ACC112 (cell line): Measurements from ENCODE around the gene PTPRN2.

Experiments
- H2AFZ ChIP-seq: fragments of 200-600 bp; sonication (generic); one replicate; pipeline ENCODE4 v1.6.0; 2017; ENCODE audit warnings: antibody characterized with exemption, low read length; ENCODE audit not compliant: unreplicated experiment
- H3K27ac ChIP-seq: fragments of 200-600 bp; sonication (generic); 2 replicates; pipeline ENCODE4 v1.5.1; 2014; ENCODE audit warnings: low read depth, mild to moderate bottlenecking, antibody characterized with exemption, low read length, moderate library complexity
- H3K27me3 ChIP-seq: fragments of 200-600 bp; sonication (generic); 2 replicates; pipeline ENCODE4 v1.6.1; 2014; ENCODE audit warnings: mild to moderate bottlenecking, antibody characterized with exemption, low read length, moderate library complexity, mixed read lengths; ENCODE audit not compliant: insufficient read depth
- H3K36me3 ChIP-seq: fragments of 200-600 bp; sonication (generic); 2 replicates; pipeline ENCODE4 v1.6.1; 2016; ENCODE audit warnings: mild to moderate bottlenecking, antibody characterized with exemption, low read length, moderate library complexity, mixed read lengths; ENCODE audit not compliant: insufficient read depth
- H3K4me1 ChIP-seq: fragments of 200-600 bp; sonication (generic); one replicate; pipeline ENCODE4 v1.6.1; 2016; ENCODE audit warnings: low read length, mixed read lengths; ENCODE audit not compliant: insufficient read depth, unreplicated experiment, control insufficient read depth
- H3K4me3 ChIP-seq: fragments of 200-600 bp; sonication (generic); 2 replicates; pipeline ENCODE4 v1.5.1; 2014; ENCODE audit warnings: mild to moderate bottlenecking, low read depth, low read length
- H3K79me2 ChIP-seq: fragments of 200-600 bp; sonication (generic); one replicate; pipeline ENCODE4 v1.6.0; 2016; ENCODE audit warnings: low read length; ENCODE audit not compliant: control insufficient read depth, unreplicated experiment, insufficient read depth

Gene PTPRN2

DNA sequence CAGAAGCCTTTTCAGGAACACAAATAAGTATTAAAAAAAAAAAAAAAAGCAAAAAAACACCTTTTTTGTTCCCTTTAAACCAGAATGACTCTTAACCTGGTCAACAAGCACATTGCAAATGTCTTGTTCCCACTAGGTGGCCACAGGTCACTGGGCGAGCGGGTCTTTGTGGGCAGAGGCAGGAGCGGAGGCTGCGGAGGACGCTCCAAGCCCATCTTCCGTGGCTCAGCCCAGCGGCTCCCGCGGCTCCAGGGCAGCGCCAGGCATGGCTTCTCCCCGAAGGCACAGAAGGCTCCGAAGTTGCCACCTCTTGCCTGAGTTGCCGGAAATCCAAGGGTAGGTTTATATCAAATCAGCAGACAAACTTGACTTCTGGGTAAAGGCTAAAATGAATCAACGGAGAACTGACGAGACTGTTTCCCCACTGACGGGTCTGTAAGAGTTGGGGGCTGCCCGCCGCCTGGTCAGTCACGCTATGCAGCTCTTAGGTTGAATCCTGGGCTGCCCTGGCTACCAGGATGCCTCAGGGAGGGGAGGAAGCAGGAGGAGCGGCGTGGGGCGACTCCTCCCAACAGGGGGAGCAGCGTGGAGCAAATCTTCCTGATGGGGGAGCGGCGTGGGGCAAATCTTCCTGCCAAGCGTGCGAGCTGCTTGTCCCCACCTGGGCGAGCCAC, 144.5 kb downstream of the PTPRN2 start:
- no peak overlapping the region for H3K27ac ChIP-seq
- no peaks in the 10 kb centered on the region for H3K36me3 ChIP-seq
- no peaks in the 10 kb centered on the region for H3K79me2 ChIP-seq
- H3K4me1 ChIP-seq, result no peaks in the 10 kb centered on the region
- H3K27me3 ChIP-seq, result no peaks in the 10 kb centered on the region
- H2AFZ ChIP-seq, result no peak overlapping the region
- H3K4me3 ChIP-seq, result no peak overlapping the region

DNA sequence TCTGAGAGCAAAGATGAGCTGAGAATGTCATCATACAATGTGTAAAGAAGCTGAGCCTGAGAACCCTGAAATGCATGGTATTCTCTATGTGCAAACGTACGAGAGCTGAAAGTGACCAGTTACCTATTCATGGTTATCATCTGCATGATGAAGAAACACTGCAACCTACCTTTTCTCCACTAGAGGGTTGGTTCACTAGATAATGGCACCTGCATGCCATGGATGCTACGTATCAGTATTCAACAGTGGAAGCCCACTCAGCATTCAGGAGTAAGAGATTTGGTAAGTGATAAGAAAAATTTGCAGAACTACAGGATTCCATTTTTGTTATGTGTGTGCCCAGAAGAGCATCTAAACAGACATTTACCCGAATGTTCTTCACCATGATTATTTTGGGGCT, 145.4 kb downstream of the PTPRN2 start:
- no peaks in the 10 kb centered on the region for H3K4me1 ChIP-seq
- no peak overlapping the region for H3K4me3 ChIP-seq
- no peaks in the 10 kb centered on the region for H3K27me3 ChIP-seq
- H3K36me3 ChIP-seq, result no peaks in the 10 kb centered on the region
- H3K79me2 ChIP-seq, result no peaks in the 10 kb centered on the region
- no peak overlapping the region for H2AFZ ChIP-seq
- no peak overlapping the region for H3K27ac ChIP-seq

DNA sequence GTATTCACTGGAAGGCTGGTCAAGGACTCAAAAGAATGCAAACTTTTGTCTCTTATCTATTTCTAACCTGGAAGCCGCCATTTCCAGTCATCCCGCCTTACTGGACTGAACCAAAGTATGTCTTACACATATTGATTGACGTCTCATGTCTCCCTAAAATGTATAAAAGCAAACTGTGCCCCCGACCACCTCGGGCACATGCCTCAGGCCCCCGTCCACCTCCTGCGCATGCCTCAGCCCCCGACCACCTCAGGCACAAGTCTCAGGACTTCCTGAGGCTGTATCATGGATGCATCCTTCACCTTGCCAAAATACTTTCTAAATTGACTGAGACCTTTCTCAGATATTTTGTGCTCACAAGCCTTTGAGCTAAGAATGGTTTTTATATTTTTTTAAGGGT, 148.6 kb downstream of the PTPRN2 start:
- Histone ChIP-seq H3K79me2 (no peaks in the 10 kb centered on the region), H3K36me3 (no peaks in the 10 kb centered on the region), H3K27ac (no peak overlapping the region), H3K4me1 (no peaks in the 10 kb centered on the region), H2AFZ (no peak overlapping the region), H3K4me3 (no peak overlapping the region), H3K27me3 (no peaks in the 10 kb centered on the region)

DNA sequence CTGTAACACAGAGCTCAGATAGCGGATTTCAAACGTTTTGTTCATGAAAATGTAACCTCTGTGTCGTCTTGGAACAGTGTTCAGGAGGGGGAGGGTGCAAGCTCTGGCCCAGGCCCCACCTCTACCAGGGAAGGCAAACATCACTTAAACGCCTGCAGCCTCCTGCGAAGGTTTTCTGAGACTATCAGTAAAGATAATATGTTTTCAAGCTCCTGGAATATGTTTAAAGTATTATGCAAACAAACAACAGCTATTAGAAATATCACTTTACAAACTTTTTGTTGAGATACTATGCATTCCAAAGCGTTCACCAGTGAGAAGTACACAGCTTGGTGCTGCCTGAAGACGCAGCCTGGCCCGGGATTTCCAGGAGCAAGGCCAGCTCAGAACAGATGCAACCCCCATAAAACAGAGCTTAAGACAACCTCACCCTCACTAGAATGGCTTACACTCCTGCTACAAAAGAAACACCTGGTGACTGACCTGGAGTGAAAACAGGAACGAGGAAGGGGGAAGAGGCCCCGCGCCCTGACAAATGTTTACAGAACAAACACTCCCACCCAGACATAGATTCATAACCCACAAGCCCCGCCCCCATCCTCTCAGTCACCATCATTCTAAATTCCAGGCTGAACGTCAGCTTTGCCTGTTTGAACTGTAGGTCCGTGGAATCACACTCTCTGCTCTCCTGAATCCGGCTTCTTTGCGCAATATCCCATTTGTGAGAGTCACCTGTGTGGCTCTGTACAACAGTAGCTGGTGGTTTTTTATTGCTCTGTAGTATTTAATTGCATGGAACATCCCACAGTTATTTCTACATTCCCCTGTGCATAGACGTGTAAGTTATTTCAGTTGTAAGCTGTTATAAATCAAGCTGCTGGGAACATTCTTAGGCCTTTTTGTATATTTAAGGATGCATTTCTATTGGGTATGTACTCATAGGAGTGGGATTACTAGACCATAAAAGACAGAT, 155.0 kb downstream of the PTPRN2 start:
- Histone ChIP-seq H3K79me2 (no peaks in the 10 kb centered on the region), H2AFZ (peak overlapping the region; percentile 23), H3K27me3 (no peaks in the 10 kb centered on the region), H3K36me3 (no peaks in the 10 kb centered on the region), H3K4me1 (peaks cover 22% of the 10 kb centered on the region), H3K27ac (peak overlapping the region; percentile 100), H3K4me3 (peak overlapping the region; percentile 54; the same call in 1 of the 2 replicates)

DNA sequence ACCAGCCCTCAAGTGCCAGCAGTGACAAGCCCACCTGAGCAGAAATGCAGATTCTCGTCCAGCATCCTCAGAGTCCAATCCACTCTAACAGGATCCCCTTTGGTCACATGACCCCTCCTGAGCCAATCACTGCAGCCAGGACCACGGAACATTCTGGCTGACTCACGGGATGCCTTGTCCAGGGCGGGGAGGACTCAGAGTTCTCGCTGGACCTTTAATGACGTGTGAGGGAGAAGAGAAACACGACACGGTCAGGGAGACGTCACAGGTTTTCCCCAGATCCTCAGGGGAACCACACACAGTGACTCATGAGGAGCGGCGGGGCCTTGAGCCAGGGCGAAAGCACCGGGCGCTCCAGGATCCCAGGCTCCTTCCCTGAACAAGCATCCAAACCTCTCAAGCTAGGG, 155.7 kb downstream of the PTPRN2 start:
- Histone ChIP-seq H3K79me2 (no peaks in the 10 kb centered on the region), H3K36me3 (no peaks in the 10 kb centered on the region), H3K4me3 (peak overlapping the region; percentile 66), H3K27ac (peak overlapping the region; percentile 100), H3K27me3 (no peaks in the 10 kb centered on the region), H3K4me1 (peaks cover 22% of the 10 kb centered on the region), H2AFZ (peak overlapping the region; percentile 23)

DNA sequence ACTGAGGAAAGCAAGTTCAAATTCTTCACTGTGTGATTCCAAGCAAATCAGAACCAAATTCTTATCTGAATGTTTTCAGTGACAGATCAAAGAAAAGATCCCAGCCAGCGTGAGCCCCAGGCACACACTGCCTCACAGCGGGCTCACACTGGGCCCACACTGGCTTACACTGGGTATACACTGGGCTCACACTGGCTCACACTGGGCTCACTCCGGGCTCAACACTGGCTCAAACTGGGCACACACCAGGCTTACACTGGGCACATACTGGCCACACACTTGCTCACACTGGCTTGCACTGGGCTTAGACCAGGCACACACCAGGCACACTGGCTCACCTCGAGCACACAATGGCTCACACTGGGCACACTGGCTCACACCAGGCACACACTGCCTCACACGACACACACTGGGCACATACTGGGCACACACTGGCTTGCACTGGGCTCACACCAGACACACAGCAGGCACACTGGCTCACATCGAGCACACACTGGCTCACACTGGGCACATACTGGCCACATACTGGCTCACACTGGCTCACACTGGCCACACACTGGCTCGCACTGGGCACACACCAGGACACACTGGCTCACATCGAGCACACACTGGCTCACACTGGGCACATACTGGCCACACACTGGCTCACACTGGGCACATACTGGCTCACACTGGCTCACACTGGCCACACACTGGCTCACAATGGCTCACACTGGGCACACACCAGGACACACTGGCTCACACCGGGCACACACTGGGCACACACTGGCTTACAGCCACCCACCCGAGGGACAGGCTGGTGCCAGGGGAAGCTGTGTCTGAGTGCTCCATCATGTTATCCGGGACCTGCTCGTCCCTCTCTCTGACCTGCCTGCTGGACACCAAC, 156.3 kb downstream of the PTPRN2 start:
- H3K36me3 ChIP-seq, result no peaks in the 10 kb centered on the region
- no peak overlapping the region for H2AFZ ChIP-seq
- H3K4me3 ChIP-seq, result peak overlapping the region; percentile 66
- no peaks in the 10 kb centered on the region for H3K27me3 ChIP-seq
- H3K79me2 ChIP-seq, result no peaks in the 10 kb centered on the region
- H3K4me1 ChIP-seq, result peaks cover 22% of the 10 kb centered on the region
- peak overlapping the region; percentile 100 for H3K27ac ChIP-seq

DNA sequence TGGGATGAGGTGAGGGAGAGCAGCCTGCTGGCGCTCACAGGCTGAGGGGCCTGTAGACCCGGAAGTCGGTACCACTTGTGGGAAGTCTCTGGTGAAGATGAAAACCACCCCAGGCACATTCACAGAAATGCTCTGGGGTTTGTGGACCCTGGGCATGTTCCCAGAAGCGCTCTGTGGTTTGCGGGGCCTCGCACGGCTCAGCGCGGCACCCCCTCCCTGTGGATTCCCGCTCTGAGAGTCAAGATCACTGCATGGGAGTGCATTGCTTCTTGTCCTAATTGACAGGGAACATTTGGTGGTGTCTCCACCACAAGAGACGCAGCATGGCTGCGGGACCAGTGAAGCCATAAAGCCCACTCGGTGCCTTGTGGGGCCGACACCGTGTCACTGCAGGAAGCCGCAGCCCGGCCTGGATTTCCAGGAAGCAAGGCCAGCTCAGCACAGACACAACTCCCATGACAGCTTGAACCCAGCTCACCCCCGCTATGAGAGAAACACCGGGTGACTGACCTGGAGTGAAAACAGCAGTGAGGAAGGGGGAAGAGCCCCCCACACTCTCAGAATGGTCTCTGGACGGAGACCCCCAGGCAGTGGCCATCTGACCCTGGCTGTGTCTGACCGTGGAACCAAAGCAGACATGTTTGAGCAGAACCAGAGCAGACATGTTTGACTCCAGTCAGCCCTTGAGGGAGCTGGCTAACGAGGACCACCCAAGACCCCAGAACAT, 157.2 kb downstream of the PTPRN2 start:
- Histone ChIP-seq H3K79me2 (no peaks in the 10 kb centered on the region), H3K36me3 (no peaks in the 10 kb centered on the region), H3K4me1 (peaks cover 22% of the 10 kb centered on the region), H3K4me3 (no peak overlapping the region), H3K27ac (peak overlapping the region; percentile 100; the same call in 1 of the 2 replicates), H3K27me3 (no peaks in the 10 kb centered on the region), H2AFZ (no peak overlapping the region)

DNA sequence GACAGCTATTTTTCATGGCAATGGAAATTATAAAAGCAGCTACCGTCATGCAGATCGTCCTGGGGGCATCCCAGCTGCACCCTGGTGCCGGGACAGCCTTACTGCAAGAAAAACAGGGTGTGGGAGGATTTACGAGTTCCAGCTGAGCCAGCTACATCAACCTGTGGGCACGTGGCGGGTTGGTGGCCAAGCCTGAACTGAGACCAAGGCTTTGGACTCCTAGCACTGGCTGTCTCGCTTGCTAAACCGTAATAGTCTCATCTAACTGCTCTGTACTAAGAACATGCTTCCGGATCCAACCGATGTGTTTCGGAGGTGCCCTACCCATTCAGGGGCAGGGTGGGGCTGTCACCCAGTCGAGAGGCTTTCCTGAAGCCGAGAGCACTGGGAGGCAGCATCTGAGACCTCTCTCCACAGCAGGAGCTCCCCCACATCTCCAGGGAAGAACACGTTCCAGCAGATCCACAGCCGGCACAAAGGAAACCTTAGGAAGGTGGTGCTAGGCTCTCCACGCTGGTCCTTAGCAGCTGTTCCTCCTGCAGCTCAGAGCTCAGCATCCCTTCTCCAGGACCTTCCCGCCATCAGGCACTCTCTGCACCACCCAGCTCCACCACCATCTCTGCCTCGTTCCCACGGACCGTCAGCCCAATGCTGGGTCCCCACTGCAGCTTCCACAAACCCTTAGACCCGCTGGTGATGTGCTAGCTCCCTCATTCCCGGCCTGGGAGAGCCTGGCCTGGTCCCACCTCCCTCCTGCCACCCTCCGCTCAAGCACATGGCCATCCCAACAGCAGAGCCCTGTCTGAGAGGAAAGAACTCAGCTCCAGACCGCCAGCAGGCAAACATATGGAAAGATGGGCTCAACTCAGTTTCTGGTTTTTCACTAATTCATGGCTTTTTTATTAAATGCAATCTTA, 158.5 kb downstream of the PTPRN2 start:
- no peaks in the 10 kb centered on the region for H3K79me2 ChIP-seq
- H3K36me3 ChIP-seq, result no peaks in the 10 kb centered on the region
- H3K4me3 ChIP-seq, result no peak overlapping the region
- peaks cover 22% of the 10 kb centered on the region for H3K4me1 ChIP-seq
- H2AFZ ChIP-seq, result no peak overlapping the region
- no peaks in the 10 kb centered on the region for H3K27me3 ChIP-seq
- H3K27ac ChIP-seq, result no peak overlapping the region

DNA sequence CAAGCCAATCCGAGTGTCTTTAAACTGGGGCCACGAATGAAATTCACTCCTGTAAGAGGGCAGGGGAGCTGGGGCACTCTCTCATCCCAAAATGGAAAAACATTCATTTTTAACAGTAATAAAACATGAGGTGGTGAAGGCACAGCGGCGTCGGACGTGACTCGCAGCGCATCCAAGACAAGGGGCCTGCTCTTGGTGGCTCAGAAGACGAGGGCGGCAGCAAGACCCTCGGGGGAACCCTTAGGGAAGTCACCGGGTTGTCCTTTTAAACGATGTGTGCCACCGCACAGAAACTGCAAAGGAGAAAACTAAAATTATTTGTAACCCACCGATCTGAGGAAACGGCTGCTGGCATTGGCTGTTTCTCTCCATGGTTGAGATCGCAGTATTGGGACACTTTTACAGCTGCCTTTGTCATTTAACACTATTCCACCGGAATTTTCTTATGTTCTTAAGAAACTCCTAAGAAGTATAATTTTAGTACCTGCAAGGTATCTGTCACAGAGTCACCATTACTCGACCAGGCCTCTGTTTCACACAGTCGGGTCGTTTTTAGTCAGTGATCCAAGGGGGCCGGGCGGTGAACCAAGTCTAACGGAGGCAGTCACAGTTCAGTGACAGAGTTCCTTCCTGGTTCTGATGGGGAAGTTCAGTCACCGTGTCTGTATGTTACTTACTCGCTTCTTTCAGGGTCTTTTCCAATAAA, 159.3 kb downstream of the PTPRN2 start:
- Histone ChIP-seq H3K27me3 (no peaks in the 10 kb centered on the region), H3K79me2 (no peaks in the 10 kb centered on the region), H3K4me1 (peaks cover 20% of the 10 kb centered on the region), H3K4me3 (no peak overlapping the region), H3K27ac (no peak overlapping the region), H2AFZ (no peak overlapping the region), H3K36me3 (no peaks in the 10 kb centered on the region)
